Non-pigmented ciliary epithelial cell (primary cell): Measurements from ENCODE around the gene SLC25A12.

Source experiments
- DNase-seq: peaks from one replicate; pipeline ENCODE4 v3.0.0-alpha.2; 2010; ENCODE audit warnings: low read depth

Gene SLC25A12

GRCh38 chr2:171889333-171889732 is 4.7 kb downstream of the SLC25A12 start:
- DNase-seq: no peak

- no peak for DNase-seq
These were observed 10.7 kb downstream of the SLC25A12 start for GRCh38 chr2:171883275-171883893.

- no peak for DNase-seq
These were observed 11.8 kb downstream of the SLC25A12 start for GRCh38 chr2:171882089-171882769.

DNA sequence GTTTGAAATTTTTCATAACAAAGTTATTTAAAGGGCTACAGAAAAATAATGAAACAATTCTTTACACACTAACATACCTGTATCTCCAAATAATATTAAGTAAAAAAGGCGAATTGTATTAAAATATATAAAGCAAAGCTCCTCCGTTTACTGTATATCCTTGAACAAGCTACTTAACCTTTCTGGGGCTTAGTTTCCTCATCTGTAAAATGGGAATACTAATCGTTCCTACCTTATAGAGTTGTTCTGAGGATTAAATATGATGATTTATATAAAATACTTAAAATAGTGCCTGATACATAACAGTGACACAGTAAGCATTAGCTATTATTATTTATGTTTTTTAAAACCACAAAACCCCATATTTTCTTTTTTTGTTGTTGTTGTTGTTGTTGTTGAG is 13.3 kb downstream of the SLC25A12 start:
- DNase-seq: no peak

DNA sequence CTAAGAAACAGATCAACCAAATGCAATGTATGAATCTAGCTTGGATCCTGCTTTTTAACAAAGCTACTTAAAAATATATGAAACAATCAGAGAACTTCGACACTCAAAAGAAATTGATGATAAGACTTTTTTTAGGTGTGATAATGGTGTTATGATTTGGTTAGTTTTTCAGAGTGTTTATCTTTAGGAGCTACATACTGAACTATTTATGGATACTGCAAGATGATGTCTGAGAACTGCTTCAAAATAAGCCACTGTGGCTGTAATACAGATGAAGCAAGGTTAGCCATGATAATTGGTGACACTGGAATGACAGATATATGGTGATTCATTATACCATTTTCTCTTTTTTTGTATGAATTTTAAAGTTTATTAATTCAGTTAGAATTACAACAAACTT is 14.2 kb downstream of the SLC25A12 start:
- DNase-seq: no peak

- peak; percentile 60 for DNase-seq
These were observed 15.5 kb downstream of the SLC25A12 start for GRCh38 chr2:171878481-171878993.

DNA sequence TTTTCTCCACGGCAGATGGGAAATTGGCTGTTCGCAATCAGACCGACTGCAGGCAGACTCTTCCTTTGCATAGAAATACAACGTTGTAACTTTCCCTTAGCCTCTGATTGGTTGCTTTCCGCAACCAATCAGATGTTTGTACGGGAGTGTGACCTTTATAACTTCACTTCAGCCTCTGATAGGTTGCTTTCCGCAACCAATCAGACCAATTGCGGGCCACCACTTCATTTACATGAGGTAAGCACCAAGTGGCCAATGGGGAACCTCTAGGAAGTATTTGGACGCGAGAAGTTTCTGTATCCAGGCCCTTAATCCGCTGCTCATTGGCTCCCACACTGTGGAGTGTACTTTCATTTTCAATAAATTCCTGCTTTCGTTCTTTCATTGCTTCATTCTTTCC is 19.1 kb downstream of the SLC25A12 start:
- DNase-seq: no peak

GRCh38 chr2:171874517-171874916 is 19.5 kb downstream of the SLC25A12 start:
- no peak for DNase-seq

DNA sequence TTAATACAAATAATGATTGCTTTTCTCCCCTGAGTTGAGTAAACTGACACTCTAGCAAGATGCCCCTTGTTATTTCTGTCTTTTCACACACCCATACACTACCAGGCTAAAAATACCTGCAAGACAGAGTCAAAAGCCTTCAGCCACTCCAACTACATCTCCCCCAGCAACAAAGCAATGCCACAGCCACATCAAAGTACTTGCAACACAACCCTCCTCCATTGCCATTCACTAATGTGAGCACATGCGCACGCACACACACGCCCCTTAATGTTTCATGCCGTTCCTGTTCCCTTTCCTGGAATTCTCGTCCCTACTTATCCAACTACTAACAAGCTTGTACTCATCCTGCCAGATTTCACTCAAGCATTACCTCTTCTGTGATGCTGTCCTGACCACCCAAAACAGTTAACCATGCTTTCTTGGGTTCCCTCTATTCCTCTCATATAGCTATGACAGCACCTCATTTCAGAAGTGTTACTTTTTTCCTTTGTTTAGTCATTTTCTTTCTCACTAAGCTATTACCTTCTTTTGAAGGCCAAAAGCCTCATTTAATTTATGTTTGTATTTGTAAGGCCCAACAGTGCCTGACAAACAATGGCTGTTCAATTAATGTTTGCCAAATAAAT is 29.6 kb downstream of the SLC25A12 start:
- no peak for DNase-seq

GRCh38 chr2:171862501-171862900 is 31.5 kb downstream of the SLC25A12 start:
- no peak for DNase-seq

GRCh38 chr2:171858397-171858958 is 35.6 kb downstream of the SLC25A12 start:
- DNase-seq: no peak

DNA sequence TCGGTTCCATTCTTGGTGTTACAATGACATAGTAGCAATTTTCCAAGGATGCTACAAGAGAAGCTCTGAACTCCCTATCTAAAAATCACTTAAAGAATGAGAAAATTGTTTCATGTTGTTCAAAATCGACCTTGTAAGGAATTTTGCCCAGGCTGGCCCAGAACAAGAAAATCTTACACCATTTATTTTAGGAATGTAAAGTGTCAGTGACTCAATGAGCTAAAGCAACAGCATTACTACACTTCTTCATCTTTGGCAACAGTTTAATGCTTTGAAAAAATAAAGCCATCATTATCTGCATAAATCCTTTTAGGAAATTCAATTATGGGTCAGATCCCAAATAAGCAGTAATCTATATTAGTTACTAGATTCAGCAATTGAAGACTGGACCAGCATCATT is 38.6 kb downstream of the SLC25A12 start:
- no peak for DNase-seq

- DNase-seq: no peak
These were observed 41.6 kb downstream of the SLC25A12 start for GRCh38 chr2:171852366-171852888.

GRCh38 chr2:171847627-171848026 is 46.4 kb downstream of the SLC25A12 start:
- DNase-seq: no peak

DNA sequence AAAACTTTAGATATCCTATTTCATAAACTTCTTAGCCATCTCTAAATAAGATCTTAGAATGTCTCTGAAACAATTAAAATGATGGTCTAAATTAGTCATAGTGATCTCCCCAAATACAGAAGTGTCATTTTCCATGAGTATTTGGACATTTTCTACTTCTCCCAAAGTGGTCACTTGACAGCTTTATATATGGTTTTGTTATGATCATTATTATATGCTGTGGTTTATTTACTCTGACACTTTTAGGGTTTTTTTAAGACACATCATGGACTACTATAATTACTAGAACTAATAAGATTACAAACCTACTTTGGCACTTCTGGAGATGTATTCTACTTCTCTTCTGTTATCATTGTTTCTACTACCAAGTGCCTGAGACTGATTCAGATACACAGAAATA is 47.1 kb downstream of the SLC25A12 start:
- no peak for DNase-seq

GRCh38 chr2:171841996-171842395 is 52.0 kb downstream of the SLC25A12 start:
- no peak for DNase-seq

DNA sequence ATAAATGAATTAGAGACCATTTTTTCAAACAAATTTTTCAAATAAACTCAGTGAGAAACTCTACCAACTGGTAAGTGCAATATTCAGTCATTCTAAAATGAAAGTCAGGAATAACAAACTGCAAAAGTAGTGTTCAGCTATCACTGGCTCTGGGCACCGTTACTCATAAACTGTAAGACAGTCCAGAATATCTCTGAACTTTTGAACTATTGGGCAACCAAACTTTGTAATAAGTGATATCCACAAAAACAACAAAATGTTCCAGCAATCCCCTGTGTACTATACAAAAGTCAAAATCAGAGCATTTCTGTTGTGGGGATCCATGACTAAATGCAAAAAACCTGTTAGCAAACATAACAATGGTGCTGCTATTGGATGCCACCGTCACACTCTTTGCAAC is 56.3 kb downstream of the SLC25A12 start:
- peak; percentile 31 for DNase-seq

- DNase-seq: no peak
These were observed 57.7 kb downstream of the SLC25A12 start for GRCh38 chr2:171836146-171836910.

DNA sequence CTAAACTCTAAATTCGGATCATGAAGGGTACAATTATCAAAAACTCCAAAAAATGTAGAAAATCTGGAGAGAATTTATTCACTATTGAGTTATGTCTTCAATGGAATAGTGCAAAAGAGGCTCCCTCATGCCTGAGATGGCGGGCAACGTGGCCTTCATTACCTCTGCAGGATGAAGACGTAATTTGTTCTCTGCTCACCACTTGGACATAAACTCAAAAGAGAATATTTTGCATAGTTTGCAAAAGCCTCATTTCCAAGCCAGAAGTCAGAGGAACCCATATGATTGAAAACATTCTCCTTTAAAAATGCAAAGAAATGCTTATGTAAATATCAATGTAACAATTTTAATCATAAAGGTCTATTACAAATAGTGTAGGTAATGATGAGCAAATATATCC is 58.7 kb downstream of the SLC25A12 start:
- DNase-seq: no peak

DNA sequence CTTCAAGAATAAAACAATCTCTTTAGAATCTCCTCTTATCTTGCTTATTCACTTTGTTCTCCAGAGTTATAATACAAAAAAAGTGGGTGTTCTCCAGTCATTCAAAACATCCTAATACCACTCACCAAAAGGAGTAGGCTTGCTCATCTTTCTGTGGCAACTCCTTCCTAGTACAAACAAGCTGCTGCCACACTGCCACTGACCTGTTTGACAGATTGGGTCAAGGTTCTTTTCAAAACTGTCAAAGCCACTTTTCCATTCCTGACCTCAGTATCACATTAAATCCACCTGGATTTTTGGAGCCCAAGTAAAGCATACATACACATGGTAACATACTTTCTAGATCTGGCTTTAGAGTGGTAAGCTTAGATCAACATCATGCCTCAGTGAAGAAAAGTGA is 59.8 kb downstream of the SLC25A12 start:
- DNase-seq: no peak

GRCh38 chr2:171832489-171832888 is 61.6 kb downstream of the SLC25A12 start:
- DNase-seq: no peak

DNA sequence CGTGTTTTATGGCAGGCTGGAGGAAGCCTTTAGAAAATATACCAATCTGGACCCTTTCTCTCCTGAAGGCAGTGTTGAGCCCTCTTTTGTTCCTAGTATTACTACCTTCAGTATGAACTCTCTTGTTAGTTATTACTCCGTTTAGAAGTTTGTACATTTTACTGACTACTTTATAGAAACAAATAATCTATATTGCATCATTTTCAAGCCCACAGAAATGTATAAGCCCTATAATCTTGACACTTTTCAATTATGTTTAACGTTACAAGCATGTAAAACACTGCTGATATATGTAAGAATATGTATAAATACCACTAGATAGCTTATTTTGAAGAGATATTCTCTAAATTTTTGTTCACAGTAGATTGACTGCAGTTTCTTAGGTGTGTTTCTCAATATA is 64.0 kb downstream of the SLC25A12 start:
- DNase-seq: no peak
